ENCODE results near the gene SKI. TPM values are rescaled to one million over a fixed set of nuclear protein-coding genes. Genes with fewer than 3 reads are reported as not detected.

The SKI gene
- total RNA-seq, 1 experiment from 2014 or later: 89.5 TPM

DNA sequence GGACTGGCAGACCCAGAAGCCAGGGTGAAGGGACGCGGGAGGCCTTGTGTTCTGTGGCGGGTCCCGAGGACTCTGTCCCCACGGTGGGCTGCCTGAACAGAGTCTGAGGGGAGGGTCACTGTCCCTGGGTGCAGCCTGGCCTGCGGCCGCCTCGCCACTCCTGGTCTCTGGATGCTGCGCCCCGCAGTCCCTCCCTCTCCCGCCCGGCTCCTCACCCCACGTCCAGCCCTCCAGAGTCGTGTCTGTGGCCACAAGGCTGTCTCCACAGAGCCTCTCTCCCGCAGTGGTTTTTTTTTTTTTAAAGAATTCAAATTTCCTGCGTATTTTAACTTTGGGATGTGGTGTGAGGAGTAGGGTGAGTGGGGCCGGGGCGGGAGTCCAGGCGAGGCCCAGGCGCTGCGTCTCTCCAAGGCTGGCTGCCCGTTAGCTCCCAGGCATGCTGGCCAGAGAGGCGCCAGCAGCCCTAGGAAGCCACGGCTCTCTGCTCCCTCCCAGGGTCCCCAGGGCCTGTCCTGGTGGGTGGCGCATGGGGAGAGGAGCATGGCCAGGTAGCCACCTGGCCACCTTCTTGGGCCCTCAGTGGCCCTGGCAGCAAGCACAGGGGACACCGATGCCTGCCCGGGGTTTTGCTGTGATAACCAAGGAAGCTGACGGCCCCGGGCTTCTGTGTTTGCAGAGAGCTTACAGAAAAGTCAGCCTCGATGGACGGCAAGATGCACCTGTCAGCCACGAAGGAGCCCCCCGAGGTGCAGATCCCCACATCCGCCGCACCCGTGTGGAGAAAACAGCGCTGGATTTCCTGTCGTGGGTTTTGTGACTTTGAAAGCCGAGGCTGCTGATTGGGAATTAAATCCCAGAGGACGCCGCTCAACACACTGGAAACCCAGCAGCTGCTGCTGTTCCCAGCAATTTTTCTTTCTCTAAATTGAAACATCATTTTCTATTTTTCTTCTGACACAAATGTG is 90.5 kb downstream of the SKI start:
- Histone ChIP-seq H3K9ac (ENCODE audit: extremely low read depth, insufficient read length, low read length) (no peak overlapping the region), H4K5ac (ENCODE audit: insufficient read length, low read depth, low read length) (no peak overlapping the region), H3K18ac (ENCODE audit: insufficient read length, low read depth, low read length) (no peak overlapping the region), H2BK20ac (ENCODE audit: low read depth, low read length, poor library complexity, severe bottlenecking) (no peak overlapping the region), H2BK15ac (ENCODE audit: low read depth, low read length) (no peak overlapping the region), H2AFZ (ENCODE audit: low read length) (no peak overlapping the region), H4K8ac (replicated peaks; ENCODE audit: insufficient read length, low read depth, low read length) (no peak overlapping the region), H2BK12ac (ENCODE audit: insufficient read length, low read depth, low read length) (no peak overlapping the region), H4K91ac (ENCODE audit: insufficient read length, low read depth, low read length) (no peak overlapping the region), H3K56ac (ENCODE audit: insufficient read length, low read depth, low read length) (no peak overlapping the region), H4K20me1 (ENCODE audit: control insufficient read depth, insufficient read depth, insufficient read length) (no peaks in the 10 kb centered on the region), H3K23ac (ENCODE audit: insufficient read length, low read depth, low read length) (no peak overlapping the region), H2BK5ac (ENCODE audit: insufficient read length, low read length) (no peak overlapping the region), H3K4ac (ENCODE audit: low read depth, low read length) (no peak overlapping the region), H3K79me2 (ENCODE audit: insufficient read depth, low read length) (no peaks in the 10 kb centered on the region), H3T11ph (ENCODE audit: low read length) (no peak overlapping the region), H3K9me3 (ENCODE audit: control insufficient read depth, low read depth, low read length) (no peaks in the 10 kb centered on the region), H3K23me2 (ENCODE audit: insufficient read length, low read depth, low read length, poor library complexity, severe bottlenecking) (no peaks in the 10 kb centered on the region), H3K79me1 (ENCODE audit: insufficient read depth, low read depth, low read length, poor library complexity, severe bottlenecking) (no peaks in the 10 kb centered on the region), H3K27ac (ENCODE audit: insufficient read length, low read depth, low read length) (no peak overlapping the region), H3K27me3 (ENCODE audit: insufficient read depth, low read length) (no peaks in the 10 kb centered on the region), H3K14ac (ENCODE audit: insufficient read depth, low read length) (no peak overlapping the region; the same call in 1 of the 2 replicates), H2AK5ac (ENCODE audit: insufficient read length, low read length) (no peak overlapping the region), H2BK120ac (ENCODE audit: low read depth, low read length, poor library complexity, severe bottlenecking) (no peak overlapping the region), H3K4me2 (ENCODE audit: insufficient read depth, insufficient read length, low read length) (no peak overlapping the region), H3K4me1 (ENCODE audit: insufficient read depth, low read length) (no peaks in the 10 kb centered on the region; the same call in 1 of the 2 replicates)
- peaks cover 4 to 18% of the 10 kb centered on the region in 2 experiments for H3K4me1 Mint-ChIP-seq
- WGBS (ENCODE audit: extremely low coverage, insufficient read length, low lambda C conversion rate): no CpG with 5 or more reads among the region's 41 CpGs
- no peaks in the 10 kb centered on the region for H3K36me3 Mint-ChIP-seq (ENCODE audit: insufficient read depth in 1 of 3, low read depth in 3 of 3)
- TF ChIP-seq, protein P1, sequence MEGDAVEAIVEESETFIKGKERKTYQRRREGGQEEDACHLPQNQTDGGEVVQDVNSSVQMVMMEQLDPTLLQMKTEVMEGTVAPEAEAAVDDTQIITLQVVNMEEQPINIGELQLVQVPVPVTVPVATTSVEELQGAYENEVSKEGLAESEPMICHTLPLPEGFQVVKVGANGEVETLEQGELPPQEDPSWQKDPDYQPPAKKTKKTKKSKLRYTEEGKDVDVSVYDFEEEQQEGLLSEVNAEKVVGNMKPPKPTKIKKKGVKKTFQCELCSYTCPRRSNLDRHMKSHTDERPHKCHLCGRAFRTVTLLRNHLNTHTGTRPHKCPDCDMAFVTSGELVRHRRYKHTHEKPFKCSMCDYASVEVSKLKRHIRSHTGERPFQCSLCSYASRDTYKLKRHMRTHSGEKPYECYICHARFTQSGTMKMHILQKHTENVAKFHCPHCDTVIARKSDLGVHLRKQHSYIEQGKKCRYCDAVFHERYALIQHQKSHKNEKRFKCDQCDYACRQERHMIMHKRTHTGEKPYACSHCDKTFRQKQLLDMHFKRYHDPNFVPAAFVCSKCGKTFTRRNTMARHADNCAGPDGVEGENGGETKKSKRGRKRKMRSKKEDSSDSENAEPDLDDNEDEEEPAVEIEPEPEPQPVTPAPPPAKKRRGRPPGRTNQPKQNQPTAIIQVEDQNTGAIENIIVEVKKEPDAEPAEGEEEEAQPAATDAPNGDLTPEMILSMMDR (conservative IDR thresholded peaks at IDR 0.05): no peak
- no peaks in the 10 kb centered on the region for H3K9me3 Mint-ChIP-seq
- H3K27ac Mint-ChIP-seq: no peak overlapping the region
- DNase-seq: no peak
- no peaks in the 10 kb centered on the region for H3K27me3 Mint-ChIP-seq (ENCODE audit: low read depth)
- no peak overlapping the region for H3K4me3 Mint-ChIP-seq
